GM21526 (cell line): ENCODE results near the gene TBC1D22A.

ENCODE experiments used
- ATAC-seq: cut with Tn5 transposase; IDR thresholded peaks from one replicate; pipeline ENCODE4 v1.9.1; 2021; ENCODE audit warnings: moderate library complexity; ENCODE audit not compliant: unreplicated experiment, low FRiP score

The TBC1D22A gene

DNA sequence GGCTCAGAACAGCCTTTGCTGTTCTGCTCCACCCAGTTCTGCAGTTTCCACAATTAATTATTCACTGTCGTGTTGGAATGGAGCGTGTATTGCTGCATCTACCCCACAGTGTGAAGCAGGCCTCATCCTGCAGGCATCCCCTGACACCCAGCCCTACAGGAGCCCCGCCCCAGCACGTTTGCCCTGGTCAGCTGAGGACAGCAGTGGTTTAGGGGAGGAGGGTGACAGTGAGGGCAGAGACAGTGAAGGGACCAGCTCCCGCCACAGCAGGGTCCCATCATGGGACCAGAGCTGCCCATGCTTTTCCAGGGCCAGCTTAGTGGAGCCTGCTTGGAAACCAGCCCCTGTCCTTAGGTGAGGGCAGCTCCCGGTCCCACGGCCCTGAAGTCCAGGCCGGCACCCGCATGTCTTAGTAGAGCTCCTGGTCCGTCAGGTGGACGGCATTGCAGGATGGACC is 273.0 kb downstream of the TBC1D22A start:
- no peak for ATAC-seq

- ATAC-seq: no peak
Observed at GRCh38 chr22:47036352-47036751, 273.9 kb downstream of the TBC1D22A start.

DNA sequence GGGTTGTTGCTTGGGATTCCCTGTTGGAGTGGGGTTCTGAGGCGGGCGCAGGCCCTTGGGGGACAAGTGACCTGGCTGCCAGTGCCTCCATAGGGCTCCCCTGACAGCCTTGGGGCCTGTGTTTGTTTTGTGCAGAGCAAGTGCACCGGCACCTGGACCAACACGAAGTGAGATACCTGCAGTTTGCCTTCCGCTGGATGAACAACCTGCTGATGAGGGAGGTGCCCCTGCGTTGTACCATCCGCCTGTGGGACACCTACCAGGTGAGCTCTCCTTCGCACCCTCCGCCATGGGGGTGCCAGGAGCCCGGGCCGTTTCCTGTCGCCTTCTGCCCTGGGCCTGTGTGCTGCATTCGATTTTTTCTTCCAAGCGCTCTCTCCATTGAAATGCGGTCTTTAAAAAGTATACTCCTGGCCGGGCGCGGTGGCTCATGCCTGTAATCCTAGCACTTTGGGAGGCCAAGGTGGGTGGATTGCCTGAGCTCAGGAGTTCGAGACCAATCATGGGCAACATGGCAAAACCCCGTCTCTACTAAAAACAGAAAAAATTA is 274.6 kb downstream of the TBC1D22A start:
- no peak for ATAC-seq

DNA sequence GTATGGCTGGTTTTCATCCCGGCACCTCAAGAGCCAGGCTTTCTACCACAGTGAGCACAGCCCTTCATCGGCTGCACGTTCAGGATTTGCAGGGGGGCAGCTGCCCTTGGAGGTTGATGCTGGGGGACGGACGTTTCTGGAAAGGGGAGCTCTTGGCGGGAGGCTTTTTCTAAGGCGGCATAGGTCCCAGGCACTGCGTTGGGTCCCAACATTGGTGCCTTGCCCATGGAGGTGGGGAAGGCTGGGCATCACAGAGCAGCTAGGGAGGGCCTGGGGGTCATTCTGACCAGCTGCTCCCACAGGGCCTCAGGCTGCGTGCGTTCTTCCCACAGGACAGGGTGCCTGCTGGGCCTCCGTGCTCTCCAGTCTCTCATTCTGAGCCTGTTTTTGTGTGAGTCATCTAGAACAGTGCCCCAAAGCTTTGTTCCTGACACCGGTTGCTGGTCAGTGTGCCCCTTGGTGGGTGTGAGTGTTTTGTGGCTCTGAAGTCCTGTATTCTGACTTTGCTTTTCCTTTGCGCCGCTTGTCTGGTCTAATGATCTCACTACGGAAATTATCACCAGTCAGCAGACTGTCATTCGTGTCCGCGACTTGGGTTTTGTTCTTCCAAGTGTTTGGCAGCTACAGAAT is 275.9 kb downstream of the TBC1D22A start:
- no peak for ATAC-seq

DNA sequence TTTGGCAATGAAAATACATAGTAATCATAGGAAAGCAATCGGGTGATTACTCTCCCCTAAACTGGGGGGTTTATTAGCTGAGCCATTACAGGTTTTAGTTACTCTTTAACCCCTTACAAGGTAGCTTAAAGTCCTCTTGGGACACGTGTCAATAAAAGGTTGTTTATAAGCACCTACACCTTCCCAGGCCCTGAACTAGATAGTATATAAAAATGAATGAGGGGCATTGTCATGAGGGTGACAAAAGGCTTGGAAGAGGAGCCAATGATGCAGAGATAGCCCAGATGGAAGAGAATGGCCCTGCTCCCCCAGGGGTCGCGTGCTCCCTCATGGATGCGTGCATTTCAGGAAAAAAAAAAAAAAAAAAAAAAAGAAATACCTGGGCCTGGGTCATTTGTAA is 276.9 kb downstream of the TBC1D22A start:
- no peak for ATAC-seq

DNA sequence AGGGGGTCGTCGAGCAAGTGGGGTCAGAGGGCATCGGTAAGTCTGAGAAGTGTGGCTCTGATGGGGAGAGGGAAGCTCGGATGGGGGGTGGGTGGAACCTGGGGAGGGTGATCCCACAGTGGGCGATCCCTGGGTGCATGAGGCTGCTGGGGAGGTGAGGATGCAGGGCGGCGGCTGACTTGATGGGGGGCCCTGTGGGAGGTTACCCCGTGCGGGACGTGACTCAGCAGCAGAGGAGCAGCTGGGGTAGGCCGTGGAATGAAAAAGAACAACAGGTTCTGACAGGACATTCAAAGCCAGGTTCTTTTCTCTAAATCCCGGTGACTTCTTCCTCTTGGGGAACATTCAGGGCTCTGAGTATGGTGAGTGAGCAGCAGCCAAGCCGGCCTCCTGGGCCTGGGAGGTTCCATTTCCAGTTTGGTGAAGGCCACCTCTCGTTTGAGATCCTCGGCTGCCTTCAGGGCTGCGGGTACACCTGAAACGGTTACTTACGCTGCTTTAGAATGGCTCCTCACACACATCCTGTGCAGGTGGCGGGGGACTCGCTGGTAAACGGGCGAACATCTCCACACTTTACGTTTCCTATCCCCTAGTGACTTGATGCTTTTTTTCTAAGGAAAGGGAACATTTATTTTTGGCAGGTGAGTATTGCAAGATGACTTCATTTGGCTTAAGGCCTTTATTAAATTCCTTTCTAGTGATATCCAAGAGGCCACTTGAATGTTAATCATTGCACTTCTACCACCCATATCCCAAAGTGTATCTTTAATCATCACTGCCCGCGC is 278.2 kb downstream of the TBC1D22A start:
- no peak for ATAC-seq

DNA sequence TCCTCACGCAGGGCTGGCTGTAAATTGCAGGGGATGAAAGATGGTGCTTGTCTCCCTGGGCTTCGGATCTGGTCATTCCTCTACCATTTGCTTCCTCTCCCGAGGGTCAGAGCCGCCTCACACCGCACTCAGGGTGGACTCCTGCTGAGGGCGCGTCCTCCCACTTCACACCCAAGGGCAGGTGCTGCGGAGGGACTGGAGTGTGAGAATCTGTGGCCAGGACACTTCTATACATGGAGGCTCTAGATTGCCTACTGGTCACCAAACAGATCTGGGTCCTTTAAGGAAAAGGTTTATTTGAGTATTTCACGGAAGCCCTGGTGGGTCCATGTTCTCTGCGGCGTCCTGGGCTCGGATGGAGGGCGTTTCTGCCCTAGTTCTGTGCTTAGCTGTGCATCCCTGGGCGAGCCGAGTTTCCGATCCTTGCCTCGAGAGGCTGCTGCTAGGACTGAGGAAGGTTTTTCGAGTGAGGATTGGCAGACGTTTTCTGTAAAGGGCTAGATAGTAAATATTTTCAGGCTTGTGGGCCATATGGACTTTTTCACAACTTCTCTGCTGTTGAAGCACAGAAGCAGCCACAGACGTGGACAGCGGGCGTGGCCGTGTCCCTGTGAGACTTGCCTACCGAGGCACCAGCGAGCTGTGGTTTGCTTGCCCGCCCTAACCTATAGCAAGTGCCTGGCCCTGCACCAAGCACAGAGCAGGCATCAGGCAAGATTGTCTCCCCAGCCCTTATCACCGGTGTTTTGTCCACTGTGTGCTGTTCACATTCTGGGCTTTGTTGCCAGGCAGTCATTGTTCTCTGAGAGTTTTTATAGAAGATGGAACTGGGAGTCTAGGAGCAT is 279.0 kb downstream of the TBC1D22A start:
- no peak for ATAC-seq

DNA sequence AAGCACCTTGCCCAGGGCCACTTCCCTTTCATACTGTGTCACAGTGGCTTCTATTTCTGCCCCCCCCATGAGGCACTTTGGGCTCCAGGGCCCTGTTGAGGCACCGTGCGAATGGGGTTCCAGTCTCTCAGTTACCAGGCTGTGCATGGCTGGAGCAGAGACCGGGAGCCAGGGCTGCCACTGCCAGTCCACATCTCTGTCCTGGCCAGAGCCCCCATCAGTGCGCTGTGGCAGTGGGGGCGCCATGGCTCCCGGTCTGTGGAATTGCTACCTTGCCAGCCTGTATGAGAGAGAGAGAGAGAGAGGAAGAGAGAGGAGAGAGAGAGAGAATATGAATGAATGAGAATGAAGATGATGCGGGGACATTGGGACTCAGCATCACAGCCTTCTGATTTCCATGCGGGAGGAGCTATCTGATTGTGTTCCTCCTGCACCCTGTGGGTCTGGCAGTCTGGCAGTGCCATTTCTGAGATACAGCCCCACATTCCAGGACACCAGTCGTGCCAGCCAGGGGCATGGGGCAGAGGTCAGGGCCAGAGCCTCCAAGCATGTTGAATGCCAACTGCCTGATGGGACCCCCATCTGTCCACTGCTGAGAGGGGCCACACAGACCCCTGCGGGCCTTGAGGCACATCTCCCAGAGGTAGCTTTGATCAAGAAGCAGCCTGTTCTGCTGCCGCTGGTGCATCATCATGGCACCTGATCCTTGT is 279.8 kb downstream of the TBC1D22A start:
- ATAC-seq: no peak

GRCh38 chr22:47042861-47043496 is 280.5 kb downstream of the TBC1D22A start:
- ATAC-seq: no peak

DNA sequence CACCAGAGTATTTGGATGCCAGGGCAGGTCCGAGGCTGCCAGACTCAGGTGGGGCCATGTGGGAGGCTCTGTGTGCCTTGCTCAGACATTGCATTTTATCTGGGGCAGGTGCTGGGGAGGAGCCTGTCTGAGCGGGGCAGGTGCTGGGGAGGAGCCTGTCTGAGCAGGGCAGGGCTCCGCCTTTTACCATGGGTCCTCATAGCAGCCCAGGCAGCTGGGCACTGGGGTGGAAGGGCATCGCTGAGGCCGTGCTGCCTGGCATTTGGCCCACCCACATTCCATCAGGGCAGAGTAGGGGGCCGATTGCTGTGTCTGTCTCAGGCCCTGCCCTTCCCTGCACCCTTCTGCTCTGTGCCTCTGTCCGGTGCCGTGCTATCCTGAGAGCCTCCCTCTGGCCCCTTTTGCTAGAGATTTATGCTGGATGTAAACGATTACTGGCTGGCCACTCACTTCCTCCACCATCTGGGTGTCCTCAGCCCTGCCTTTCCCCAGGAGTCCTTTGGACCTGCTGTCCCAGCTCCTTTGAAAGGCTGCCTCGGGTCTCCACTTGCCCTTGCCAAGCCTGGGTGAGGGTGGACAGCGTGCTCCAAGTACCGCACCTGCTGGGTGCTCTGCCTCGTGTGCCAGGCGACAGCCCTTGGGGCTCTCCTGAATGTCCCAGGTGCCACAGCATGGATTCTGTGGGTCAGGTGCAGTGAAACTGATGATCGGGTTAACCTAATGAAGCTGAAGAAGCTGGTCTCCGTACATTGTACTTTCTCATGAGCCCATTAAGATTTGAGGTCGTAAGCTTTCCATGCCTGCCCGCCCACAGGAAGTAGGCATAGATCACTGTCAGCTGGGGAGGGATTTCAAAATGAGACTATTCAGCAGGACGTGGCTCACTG is 281.6 kb downstream of the TBC1D22A start:
- no peak for ATAC-seq

DNA sequence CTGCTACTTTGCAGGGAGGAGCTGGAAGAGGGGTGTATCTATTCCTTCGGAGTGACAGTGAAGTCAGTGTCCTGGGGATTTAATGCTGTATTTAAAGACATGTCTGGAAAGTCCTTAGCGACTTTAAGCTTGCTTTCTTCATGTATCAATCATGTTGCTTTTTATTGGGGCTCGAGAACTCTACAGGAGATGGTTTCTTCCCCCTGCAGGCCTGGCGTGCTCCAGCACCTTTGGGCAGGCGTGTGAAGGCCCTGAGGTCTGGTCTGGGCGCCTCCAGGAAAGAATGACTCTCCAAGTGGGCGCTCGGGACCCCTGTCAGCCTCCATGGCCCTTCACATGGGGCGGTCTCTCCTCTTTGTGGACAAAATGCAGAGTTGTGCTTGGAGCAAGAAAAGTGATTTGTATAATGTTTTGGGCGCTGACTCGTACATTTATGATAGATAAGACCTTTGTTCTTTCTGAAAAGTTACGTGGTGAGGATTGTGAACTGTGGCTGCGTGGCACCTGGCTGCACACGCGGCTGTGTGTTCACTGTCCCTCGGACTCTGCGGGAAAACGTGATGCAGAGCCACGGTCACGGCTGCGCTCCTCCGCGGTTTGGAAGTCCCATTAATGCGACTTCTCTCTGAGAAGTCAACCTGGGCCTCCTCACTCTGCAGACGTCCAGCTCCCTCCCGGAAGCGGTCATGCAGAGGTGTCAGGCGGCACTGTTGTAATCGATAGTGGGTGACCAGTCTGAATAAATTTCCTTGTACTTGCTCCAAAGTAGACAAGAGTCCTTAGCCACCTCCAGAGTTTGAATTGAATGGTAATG is 282.5 kb downstream of the TBC1D22A start:
- no peak for ATAC-seq

DNA sequence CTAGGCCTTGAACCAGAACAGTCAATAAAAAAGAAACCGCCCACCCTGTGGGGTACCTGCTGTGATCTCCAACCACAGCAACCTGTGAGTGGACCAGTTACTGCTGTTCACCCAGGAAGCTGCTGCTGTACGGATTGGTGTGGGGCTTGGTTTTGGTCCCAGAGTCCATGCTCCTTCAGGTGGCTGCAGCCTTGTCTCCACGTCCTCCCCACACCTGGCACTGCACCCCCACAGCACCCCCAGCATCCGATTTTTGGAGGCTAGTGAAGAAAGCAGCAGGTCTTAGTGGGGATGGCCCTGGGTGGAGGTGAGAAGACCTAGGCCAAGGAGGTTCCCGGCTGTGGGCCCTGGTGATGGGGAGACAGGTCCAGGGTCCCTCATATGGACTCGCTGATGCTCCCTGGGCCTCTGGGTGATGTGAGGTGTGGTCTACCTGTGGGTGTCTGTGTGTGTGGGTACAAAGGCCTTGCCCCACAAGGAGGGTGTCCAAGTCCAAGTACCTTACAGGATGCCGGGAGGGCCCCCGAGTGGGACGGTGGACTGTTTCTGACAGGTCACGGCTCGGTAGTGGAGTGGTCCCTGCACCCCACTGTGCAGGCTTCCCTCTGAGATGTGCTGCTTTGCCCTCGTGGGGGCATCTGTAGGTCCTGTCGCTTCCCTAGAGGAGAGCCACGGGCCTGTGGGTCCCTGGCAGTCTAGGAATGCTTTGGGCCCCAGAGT is 283.4 kb downstream of the TBC1D22A start:
- ATAC-seq: no peak

- no peak for ATAC-seq
Observed at GRCh38 chr22:47046411-47047065, 284.1 kb downstream of the TBC1D22A start.

GRCh38 chr22:47047321-47048122 is 285.1 kb downstream of the TBC1D22A start:
- ATAC-seq: no peak

DNA sequence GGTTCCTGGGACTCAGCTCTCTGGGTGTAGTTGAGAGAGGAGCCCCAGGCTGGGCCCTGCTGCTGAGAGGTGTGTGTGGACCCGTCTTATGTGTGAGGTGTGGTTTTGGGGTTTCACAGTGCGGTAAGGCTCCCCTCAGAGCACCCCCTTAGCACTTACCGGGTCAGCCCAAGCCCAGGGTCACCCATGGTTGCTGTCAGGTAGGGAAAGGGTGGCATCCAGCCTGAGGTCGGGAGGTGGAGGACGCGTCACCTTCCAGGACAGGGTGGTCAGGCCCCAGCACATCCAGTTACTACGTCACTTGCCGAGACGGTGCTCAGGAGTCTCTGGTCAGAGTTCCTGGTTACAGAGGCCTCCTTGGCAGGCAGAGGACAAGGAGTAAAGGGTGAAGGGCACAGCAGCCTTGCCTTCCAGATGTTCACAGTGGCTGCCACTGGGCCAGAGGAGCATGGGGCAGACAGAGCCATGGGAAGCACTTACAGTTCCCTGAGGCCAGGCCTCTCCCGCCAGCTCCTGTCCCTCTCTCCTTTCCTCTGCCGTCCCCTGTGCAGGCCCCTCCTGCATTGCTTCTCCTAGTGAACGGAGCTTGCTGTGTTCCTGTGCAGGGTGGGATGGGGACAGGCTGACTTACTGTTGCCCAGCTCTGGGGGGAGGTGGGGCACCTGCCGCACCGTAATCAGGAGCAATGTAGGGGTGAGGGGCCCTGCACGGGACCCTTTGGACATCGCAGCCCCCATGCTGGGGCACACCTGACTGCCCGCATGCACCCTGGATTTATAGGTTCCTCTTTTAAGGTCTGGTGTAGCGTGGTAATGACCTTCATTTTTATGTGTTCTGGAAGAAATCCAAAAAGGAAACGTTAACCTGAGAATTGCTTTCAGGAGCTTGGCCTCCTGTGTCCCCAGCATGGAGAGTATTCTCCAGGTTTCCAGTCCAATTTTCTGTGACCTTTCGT is 285.9 kb downstream of the TBC1D22A start:
- ATAC-seq: no peak
